HepG2 (cell line): ENCODE results near the gene AGER. TPM values are rescaled to one million over a fixed set of nuclear protein-coding genes. Genes with fewer than 3 reads are reported as not detected.

Experiments used
- CBFB ChIP-seq: sonication (generic); formaldehyde crosslinking; IDR thresholded peaks from 2 replicates; pipeline ENCODE4 v1.4.0; 2020; ENCODE audit warnings: missing genetic modification reagents
- CHCHD3 ChIP-seq: sonication (generic); formaldehyde crosslinking; IDR thresholded peaks from 2 replicates; pipeline ENCODE4 v1.8.0; 2022; ENCODE audit warnings: mild to moderate bottlenecking, missing genetic modification reagents, moderate library complexity
- ELF4 ChIP-seq: sonication (generic); formaldehyde crosslinking; IDR thresholded peaks from 2 replicates; pipeline ENCODE4 v1.5.0; 2020; ENCODE audit warnings: missing genetic modification reagents, mild to moderate bottlenecking, moderate library complexity, borderline replicate concordance
- JARID2 ChIP-seq: sonication (generic); formaldehyde crosslinking; IDR thresholded peaks from 2 replicates; pipeline ENCODE4 v1.8.1; 2023; ENCODE audit warnings: missing genetic modification reagents, inconsistent platforms; ENCODE audit not compliant: insufficient replicate concordance
- KAT7 ChIP-seq: IDR thresholded peaks from 2 replicates; pipeline ENCODE4 v1.6.1; 2018; ENCODE audit warnings: borderline replicate concordance, missing compliant biosample characterization
- NFE2 ChIP-seq: sonication (generic); formaldehyde crosslinking; IDR thresholded peaks from 2 replicates; pipeline ENCODE4 v1.4.0; 2020; ENCODE audit warnings: missing genetic modification reagents
- NR2F6 ChIP-seq, 2 experiments: IDR thresholded peaks; 2 replicates each; pipeline ENCODE4 v1.6.1; 2016; ENCODE audit warnings: antibody characterized with exemption in 1 of 2, mild to moderate bottlenecking in 1 of 2
- RARG ChIP-seq: sonication (generic); formaldehyde crosslinking; IDR thresholded peaks from 2 replicates; pipeline ENCODE4 v1.4.0; 2020; ENCODE audit warnings: low read depth, mild to moderate bottlenecking, missing genetic modification reagents
- SIX4 ChIP-seq: sonication (generic); formaldehyde crosslinking; IDR thresholded peaks from 2 replicates; pipeline ENCODE4 v1.4.0; 2020; ENCODE audit warnings: missing genetic modification reagents
- SMAD1 ChIP-seq: sonication (generic); formaldehyde crosslinking; IDR thresholded peaks from 2 replicates; pipeline ENCODE4 v1.4.0; 2020; ENCODE audit warnings: missing genetic modification reagents, low read depth, mild to moderate bottlenecking, borderline replicate concordance
- ZBTB1 ChIP-seq: sonication (generic); formaldehyde crosslinking; IDR thresholded peaks from 2 replicates; pipeline ENCODE4 v1.4.0; 2020; ENCODE audit warnings: missing genetic modification reagents, borderline replicate concordance
- ZNF124 ChIP-seq: sonication (generic); formaldehyde crosslinking; IDR thresholded peaks from 2 replicates; pipeline ENCODE4 v1.4.0; 2020; ENCODE audit warnings: missing genetic modification reagents
- ZNF143 ChIP-seq: sonication (generic); formaldehyde crosslinking; IDR thresholded peaks from 2 replicates; pipeline ENCODE4 v1.4.0; 2020; ENCODE audit warnings: missing genetic modification reagents
- ZNF598 ChIP-seq: sonication (generic); formaldehyde crosslinking; IDR thresholded peaks from 2 replicates; pipeline ENCODE4 v1.5.1; 2020; ENCODE audit warnings: mild to moderate bottlenecking, missing genetic modification reagents, borderline replicate concordance
- ZNF644 ChIP-seq: IDR thresholded peaks from 2 replicates; pipeline ENCODE4 v1.6.1; 2016; ENCODE audit warnings: low read depth
- ZNF879 ChIP-seq: sonication (generic); formaldehyde crosslinking; IDR thresholded peaks from 2 replicates; pipeline ENCODE4 v1.8.1; 2023; ENCODE audit warnings: missing genetic modification reagents
- polyA plus RNA-seq, 8 experiments: library from polyadenylated mRNA; depleted of rRNA in 3 of 8; stranded (reverse) in 7 of 8; unstranded in 1 of 8; fragments of >200 nt; fragmentation: Illumina TruSeq in 4 of 8; extraction: Trizol in 4 of 8; gene quantifications; 2 replicates each; pipeline versions ENCODE4 v1.2.1 to v1.2.3, GENCODE V29; 2011 to 2016; ENCODE audit warnings: low read depth in 4 of 8, missing spikeins in 1 of 8, mixed read lengths in 1 of 8; ENCODE audit not compliant: insufficient read depth in 1 of 8
- total RNA-seq, 5 experiments: library from RNA; depleted of rRNA; stranded (reverse); fragments of >200 nt; fragmentation: Illumina TruSeq; extraction: Trizol; gene quantifications; 2 replicates each; pipeline ENCODE4 v1.2.3, GENCODE V29; 2016; ENCODE audit warnings: low read depth in 1 of 5
- TF ChIP-seq, protein P1 (sequence below): sonication (generic); formaldehyde crosslinking; IDR thresholded peaks from 2 replicates; pipeline ENCODE4 v1.5.1; 2020; ENCODE audit warnings: missing genetic modification reagents, mild to moderate bottlenecking, borderline replicate concordance
- TF ChIP-seq, protein P2 (sequence below): IDR thresholded peaks from 2 replicates; pipeline ENCODE4 v1.6.1; 2016
- TF ChIP-seq, protein P3 (sequence below): sonication (generic); formaldehyde crosslinking; IDR thresholded peaks from 2 replicates; pipeline ENCODE4 v1.4.0; 2020; ENCODE audit warnings: missing genetic modification reagents, borderline replicate concordance
- TF ChIP-seq, protein P4 (sequence below): sonication (generic); formaldehyde crosslinking; IDR thresholded peaks from 2 replicates; pipeline ENCODE4 v1.4.0; 2020; ENCODE audit warnings: mild to moderate bottlenecking, missing genetic modification reagents

The AGER gene
- total and polyA plus RNA-seq, 2 of the 13 experiments (the other 11 are each of a cell fraction or from before 2014, with no cell fraction given), result 1.9 to 5.1 TPM

DNA sequence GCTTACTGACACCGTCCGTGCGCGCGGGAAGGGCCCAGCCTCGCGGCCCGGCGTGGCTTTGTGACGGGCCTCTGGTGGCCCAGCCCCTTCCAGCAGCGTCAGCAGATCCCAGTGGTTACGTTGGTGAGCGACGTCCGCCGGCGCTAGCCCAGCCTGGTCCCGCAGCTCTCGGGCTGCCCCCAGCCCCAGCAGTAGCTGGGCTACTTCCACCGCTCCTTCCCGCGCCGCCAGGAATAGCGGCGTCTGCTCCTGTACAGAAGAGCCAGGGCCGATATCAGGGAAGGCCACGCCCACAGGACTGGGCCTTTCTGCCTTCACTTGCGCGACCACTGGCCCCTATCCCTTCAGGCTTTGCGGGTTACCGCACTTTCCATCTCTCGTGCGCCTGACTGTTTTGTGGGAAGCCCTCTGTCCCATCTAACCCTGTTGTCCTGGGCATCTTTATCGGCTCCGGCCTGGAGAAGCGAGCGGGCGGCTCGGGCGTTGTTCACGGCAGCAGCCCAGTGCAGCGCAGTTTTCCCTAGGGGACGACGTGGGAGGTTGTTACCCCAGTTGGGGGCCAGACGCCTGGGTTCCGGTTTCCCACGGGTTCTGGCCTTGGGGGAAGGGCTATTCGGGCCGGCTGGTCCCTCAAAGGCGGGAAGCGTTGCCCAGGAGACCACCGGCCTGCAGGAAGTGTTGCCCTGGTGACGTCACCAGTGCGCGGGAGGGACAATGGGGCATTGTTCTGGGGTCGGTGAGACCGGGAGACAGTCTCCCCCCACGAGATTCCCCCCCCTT lies 12.0 kb upstream of the AGER start (continued):
- TF ChIP-seq CBFB (CRISPR knock-in tag) (no peak; the same call in 1 of the 2 replicates), ZNF879 (CRISPR knock-in tag) (peak; percentile 8; the same call in 1 of the 2 replicates), ZNF598 (peak; percentile 92), ELF4 (CRISPR knock-in tag) (no peak), CHCHD3 (CRISPR knock-in tag) (no peak), ZNF644 (CRISPR knock-in tag) (no peak), SIX4 (CRISPR knock-in tag) (no peak; the same call in 1 of the 2 replicates), JARID2 (no peak), ZNF143 (CRISPR knock-in tag) (0 out of 2 replicates have a peak, but pooled peaks have one; percentile 44), NFE2 (CRISPR knock-in tag) (0 out of 2 replicates have a peak, but pooled peaks have one; percentile 5), RARG (no peak; the same call in 1 of the 2 replicates), NR2F6 (IDR thresholded peaks at IDR 0.05) (no peak), NR2F6 (CRISPR knock-in tag; IDR thresholded peaks at IDR 0.05) (0 out of 2 replicates have a peak, but pooled peaks have one; percentile 13), SMAD1 (CRISPR knock-in tag) (0 out of 2 replicates have a peak, but pooled peaks have one; percentile 11), KAT7 (CRISPR knock-in tag) (peak; percentile 74), ZNF124 (0 out of 2 replicates have a peak, but pooled peaks have one; percentile 88), ZBTB1 (CRISPR knock-in tag) (no peak)
- TF ChIP-seq, protein P1, sequence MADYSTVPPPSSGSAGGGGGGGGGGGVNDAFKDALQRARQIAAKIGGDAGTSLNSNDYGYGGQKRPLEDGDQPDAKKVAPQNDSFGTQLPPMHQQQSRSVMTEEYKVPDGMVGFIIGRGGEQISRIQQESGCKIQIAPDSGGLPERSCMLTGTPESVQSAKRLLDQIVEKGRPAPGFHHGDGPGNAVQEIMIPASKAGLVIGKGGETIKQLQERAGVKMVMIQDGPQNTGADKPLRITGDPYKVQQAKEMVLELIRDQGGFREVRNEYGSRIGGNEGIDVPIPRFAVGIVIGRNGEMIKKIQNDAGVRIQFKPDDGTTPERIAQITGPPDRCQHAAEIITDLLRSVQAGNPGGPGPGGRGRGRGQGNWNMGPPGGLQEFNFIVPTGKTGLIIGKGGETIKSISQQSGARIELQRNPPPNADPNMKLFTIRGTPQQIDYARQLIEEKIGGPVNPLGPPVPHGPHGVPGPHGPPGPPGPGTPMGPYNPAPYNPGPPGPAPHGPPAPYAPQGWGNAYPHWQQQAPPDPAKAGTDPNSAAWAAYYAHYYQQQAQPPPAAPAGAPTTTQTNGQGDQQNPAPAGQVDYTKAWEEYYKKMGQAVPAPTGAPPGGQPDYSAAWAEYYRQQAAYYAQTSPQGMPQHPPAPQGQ (CRISPR knock-in tag), result no peak
- TF ChIP-seq, protein P2, sequence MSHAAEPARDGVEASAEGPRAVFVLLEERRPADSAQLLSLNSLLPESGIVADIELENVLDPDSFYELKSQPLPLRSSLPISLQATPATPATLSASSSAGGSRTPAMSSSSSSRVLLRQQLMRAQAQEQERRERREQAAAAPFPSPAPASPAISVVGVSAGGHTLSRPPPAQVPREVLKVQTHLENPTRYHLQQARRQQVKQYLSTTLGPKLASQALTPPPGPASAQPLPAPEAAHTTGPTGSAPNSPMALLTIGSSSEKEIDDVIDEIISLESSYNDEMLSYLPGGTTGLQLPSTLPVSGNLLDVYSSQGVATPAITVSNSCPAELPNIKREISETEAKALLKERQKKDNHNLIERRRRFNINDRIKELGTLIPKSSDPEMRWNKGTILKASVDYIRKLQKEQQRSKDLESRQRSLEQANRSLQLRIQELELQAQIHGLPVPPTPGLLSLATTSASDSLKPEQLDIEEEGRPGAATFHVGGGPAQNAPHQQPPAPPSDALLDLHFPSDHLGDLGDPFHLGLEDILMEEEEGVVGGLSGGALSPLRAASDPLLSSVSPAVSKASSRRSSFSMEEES (CRISPR knock-in tag), result peak; percentile 25
- TF ChIP-seq, protein P3, sequence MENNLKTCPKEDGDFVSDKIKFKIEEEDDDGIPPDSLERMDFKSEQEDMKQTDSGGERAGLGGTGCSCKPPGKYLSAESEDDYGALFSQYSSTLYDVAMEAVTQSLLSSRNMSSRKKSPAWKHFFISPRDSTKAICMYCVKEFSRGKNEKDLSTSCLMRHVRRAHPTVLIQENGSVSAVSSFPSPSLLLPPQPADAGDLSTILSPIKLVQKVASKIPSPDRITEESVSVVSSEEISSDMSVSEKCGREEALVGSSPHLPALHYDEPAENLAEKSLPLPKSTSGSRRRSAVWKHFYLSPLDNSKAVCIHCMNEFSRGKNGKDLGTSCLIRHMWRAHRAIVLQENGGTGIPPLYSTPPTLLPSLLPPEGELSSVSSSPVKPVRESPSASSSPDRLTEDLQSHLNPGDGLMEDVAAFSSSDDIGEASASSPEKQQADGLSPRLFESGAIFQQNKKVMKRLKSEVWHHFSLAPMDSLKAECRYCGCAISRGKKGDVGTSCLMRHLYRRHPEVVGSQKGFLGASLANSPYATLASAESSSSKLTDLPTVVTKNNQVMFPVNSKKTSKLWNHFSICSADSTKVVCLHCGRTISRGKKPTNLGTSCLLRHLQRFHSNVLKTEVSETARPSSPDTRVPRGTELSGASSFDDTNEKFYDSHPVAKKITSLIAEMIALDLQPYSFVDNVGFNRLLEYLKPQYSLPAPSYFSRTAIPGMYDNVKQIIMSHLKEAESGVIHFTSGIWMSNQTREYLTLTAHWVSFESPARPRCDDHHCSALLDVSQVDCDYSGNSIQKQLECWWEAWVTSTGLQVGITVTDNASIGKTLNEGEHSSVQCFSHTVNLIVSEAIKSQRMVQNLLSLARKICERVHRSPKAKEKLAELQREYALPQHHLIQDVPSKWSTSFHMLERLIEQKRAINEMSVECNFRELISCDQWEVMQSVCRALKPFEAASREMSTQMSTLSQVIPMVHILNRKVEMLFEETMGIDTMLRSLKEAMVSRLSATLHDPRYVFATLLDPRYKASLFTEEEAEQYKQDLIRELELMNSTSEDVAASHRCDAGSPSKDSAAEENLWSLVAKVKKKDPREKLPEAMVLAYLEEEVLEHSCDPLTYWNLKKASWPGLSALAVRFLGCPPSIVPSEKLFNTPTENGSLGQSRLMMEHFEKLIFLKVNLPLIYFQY (CRISPR knock-in tag), result peak; percentile 82; the same call in 1 of the 2 replicates
- TF ChIP-seq, protein P4, sequence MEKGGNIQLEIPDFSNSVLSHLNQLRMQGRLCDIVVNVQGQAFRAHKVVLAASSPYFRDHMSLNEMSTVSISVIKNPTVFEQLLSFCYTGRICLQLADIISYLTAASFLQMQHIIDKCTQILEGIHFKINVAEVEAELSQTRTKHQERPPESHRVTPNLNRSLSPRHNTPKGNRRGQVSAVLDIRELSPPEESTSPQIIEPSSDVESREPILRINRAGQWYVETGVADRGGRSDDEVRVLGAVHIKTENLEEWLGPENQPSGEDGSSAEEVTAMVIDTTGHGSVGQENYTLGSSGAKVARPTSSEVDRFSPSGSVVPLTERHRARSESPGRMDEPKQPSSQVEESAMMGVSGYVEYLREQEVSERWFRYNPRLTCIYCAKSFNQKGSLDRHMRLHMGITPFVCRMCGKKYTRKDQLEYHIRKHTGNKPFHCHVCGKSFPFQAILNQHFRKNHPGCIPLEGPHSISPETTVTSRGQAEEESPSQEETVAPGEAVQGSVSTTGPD, result no peak; the same call in 1 of the 2 replicates
